A673 (cell line): ENCODE data around the gene NCOR1. TPM values are rescaled to one million over a fixed set of nuclear protein-coding genes. Genes with fewer than 3 reads are reported as not detected.
"Not testable (repeated sequence)": the region's sequence is repeated elsewhere in the genome, so short reads cannot be mapped to it uniquely, and the experiment has no call there.

ENCODE experiments used
- BruUV-seq: library from RNA; stranded (reverse); fragments of 400-500 nt; replicated peaks from 2 replicates; lab custom pipeline; 2021; lab: Mats Ljungman, UMichigan
- CTCF ChIA-PET: fragments of 300-600 bp; sonication (Branson Sonifier 250); formaldehyde crosslinking; loops from one replicate; lab custom pipeline; 2022; ENCODE audit warnings: antibody characterized with exemption; lab: Charles Lee
- POLR2A ChIA-PET: fragments of 300-600 bp; sonication (Branson Sonifier 250); formaldehyde crosslinking; loops from one replicate; lab custom pipeline; 2022; ENCODE audit warnings: antibody characterized with exemption; ENCODE audit not compliant: low non-redundant PET; lab: Charles Lee
- DNase-seq: peaks from one replicate; pipeline ENCODE4 v3.0.0-alpha.2; 2015; ENCODE audit warnings: low spot score
- H3K27ac ChIP-seq: fragments of 200-600 bp; sonication (generic); 2 replicates; pipeline ENCODE4 v1.5.1; 2016; ENCODE audit warnings: mixed run types, low read depth, mild to moderate bottlenecking, mixed read lengths, antibody characterized with exemption, low read length; ENCODE audit not compliant: poor library complexity, severe bottlenecking
- H3K27me3 ChIP-seq: fragments of 200-600 bp; sonication (generic); replicated peaks from 2 replicates; pipeline ENCODE4 v1.6.1; 2017; ENCODE audit warnings: mixed run types, low read depth, mild to moderate bottlenecking, mixed read lengths, antibody characterized with exemption, low read length; ENCODE audit not compliant: insufficient read depth, poor library complexity
- H3K36me3 ChIP-seq: fragments of 200-600 bp; sonication (generic); 2 replicates; pipeline ENCODE4 v1.6.1; 2016; ENCODE audit warnings: mixed run types, mild to moderate bottlenecking, mixed read lengths, antibody characterized with exemption, low read length; ENCODE audit not compliant: insufficient read depth, poor library complexity, severe bottlenecking
- H3K4me1 ChIP-seq: fragments of 200-600 bp; sonication (generic); 2 replicates; pipeline ENCODE4 v1.6.1; 2017; ENCODE audit warnings: mixed run types, mild to moderate bottlenecking, mixed read lengths, antibody characterized with exemption, low read length; ENCODE audit not compliant: insufficient read depth, poor library complexity, severe bottlenecking
- H3K4me3 ChIP-seq: fragments of 200-600 bp; sonication (generic); 2 replicates; pipeline ENCODE4 v1.5.1; 2016; ENCODE audit warnings: low read depth, mixed run types, mild to moderate bottlenecking, mixed read lengths, low read length; ENCODE audit not compliant: poor library complexity, severe bottlenecking
- H3K9me3 ChIP-seq: fragments of 200-600 bp; sonication (generic); 2 replicates; pipeline ENCODE4 v1.6.1; 2016; ENCODE audit warnings: mixed run types, low read depth, mild to moderate bottlenecking, mixed read lengths, antibody characterized with exemption, low read length; ENCODE audit not compliant: poor library complexity, severe bottlenecking
- EZH2 ChIP-seq: fragments of 200-600 bp; sonication (generic); IDR thresholded peaks from 2 replicates; pipeline ENCODE4 v1.6.1; 2017; ENCODE audit warnings: borderline replicate concordance, low read depth, mild to moderate bottlenecking, mixed read lengths, antibody characterized with exemption, low read length; ENCODE audit not compliant: poor library complexity, severe bottlenecking
- intact Hi-C: fragments of 100-400 bp; cut with micrococcal nuclease; formaldehyde crosslinking; loops from one replicate; pipeline ENCODE4 v1.10.0; 2022; ENCODE audit not compliant: unreplicated experiment
- total RNA-seq: library from RNA; stranded (reverse); gene quantifications from 2 replicates; pipeline ENCODE4 v1.2.3, GENCODE V29; 2021
- TF ChIP-seq, protein P1 (sequence below): fragments of 300-800, 200-600 bp; sonication (generic); conservative IDR thresholded peaks from 2 replicates; pipeline ENCODE4 v1.5.1; 2017; ENCODE audit warnings: low read depth, mild to moderate bottlenecking, antibody characterized with exemption, low read length, moderate library complexity, mixed read lengths

The NCOR1 gene
- total RNA-seq, 1 experiment from 2014 or later, result 150 TPM

DNA sequence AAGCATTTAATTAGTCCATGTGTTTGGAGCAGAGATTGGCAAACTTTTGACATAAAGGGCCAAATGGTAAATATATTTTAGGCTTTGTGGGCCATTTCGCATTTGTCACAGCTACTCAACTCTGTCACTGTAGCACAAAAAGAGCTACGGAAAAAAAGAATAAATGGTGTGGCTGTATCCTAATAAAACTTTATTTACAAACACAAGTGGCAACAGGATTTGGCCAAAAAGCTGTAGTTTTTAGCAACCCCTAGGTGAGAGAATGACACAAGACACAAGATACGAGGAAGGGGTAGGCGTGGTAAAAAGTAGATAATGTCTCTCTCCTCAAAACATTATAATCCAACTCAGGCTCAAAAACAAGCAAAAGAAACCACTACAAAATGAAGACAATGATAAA is 149.2 kb downstream of the NCOR1 start:
- CTCF ChIA-PET, result no interaction called here
- POLR2A ChIA-PET, result no interaction called here
- Histone ChIP-seq H3K9me3 (no peaks in the 10 kb centered on the region), H3K36me3 (peaks cover 64% of the 10 kb centered on the region), H3K27ac (no peak overlapping the region), H3K4me1 (no peaks in the 10 kb centered on the region), H3K27me3 (no peaks in the 10 kb centered on the region), H3K4me3 (no peak overlapping the region)
- intact Hi-C loops, result no loop called here
- no peak for DNase-seq
- BruUV-seq, result no TSS peak
- TF ChIP-seq, protein P1, sequence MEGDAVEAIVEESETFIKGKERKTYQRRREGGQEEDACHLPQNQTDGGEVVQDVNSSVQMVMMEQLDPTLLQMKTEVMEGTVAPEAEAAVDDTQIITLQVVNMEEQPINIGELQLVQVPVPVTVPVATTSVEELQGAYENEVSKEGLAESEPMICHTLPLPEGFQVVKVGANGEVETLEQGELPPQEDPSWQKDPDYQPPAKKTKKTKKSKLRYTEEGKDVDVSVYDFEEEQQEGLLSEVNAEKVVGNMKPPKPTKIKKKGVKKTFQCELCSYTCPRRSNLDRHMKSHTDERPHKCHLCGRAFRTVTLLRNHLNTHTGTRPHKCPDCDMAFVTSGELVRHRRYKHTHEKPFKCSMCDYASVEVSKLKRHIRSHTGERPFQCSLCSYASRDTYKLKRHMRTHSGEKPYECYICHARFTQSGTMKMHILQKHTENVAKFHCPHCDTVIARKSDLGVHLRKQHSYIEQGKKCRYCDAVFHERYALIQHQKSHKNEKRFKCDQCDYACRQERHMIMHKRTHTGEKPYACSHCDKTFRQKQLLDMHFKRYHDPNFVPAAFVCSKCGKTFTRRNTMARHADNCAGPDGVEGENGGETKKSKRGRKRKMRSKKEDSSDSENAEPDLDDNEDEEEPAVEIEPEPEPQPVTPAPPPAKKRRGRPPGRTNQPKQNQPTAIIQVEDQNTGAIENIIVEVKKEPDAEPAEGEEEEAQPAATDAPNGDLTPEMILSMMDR, result no peak
- TF ChIP-seq EZH2, result no peak

DNA sequence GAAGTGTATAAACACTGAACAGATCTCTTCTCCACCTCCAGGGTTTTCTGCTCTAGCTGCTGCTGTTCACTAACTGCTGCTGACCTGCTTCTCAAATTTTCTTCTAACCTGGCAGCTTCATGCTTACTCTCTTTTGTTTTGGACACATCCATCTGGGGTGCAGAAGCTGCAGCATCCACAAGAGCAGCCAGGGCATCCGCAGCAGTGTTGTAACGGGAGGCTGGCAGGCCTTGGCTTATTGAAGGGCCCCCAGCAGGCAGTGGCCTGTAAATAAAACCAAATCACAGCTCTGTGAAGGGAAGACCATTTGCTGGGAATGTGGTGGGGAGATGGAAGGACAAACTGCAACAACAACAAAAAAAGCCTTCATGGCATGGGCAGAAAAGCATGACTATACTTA is 153.7 kb downstream of the NCOR1 start:
- peaks cover 85% of the 10 kb centered on the region for H3K36me3 ChIP-seq
- no peak overlapping the region for H3K27ac ChIP-seq
- no peaks in the 10 kb centered on the region for H3K27me3 ChIP-seq
- ChIA-PET POLR2A (interaction anchor here (0.7 kb wide), 1 partner anchor 17 kb away, joined by 3 read pairs; no protein-coding TSS in a partner anchor), CTCF (no interaction called here)
- TF ChIP-seq EZH2, result no peak
- TF ChIP-seq, protein P1, result no peak
- intact Hi-C loops, result no loop called here
- DNase-seq, result no peak
- BruUV-seq, result TSS peak; percentile 28
- no peaks in the 10 kb centered on the region for H3K4me1 ChIP-seq
- H3K4me3 ChIP-seq, result no peak overlapping the region
- H3K9me3 ChIP-seq, result no peaks in the 10 kb centered on the region

DNA sequence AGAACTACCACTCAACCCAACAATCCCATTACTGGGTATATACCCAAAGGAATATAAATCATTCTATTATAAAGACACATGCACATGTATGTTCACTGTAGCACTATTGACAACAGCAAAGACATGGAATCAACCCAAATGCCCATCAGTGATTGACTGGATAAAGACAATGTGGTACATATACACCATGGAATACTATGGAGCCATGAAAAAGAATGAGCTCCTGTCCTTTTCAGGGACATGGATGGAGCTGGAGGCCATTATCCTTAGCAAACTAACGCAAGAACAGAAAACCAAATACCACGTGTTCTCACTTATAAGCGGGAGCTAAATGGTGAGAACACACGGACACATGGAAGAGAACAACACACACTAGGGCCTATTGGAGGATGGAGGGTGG is 160.2 kb downstream of the NCOR1 start:
- H3K4me1 ChIP-seq, H3K4me3 ChIP-seq, H3K27me3 ChIP-seq, POLR2A ChIA-PET, DNase-seq, BruUV-seq, H3K9me3 ChIP-seq, intact Hi-C loops, CTCF ChIA-PET, H3K27ac ChIP-seq: not testable (repeated sequence)
- H3K36me3 ChIP-seq, result peaks cover 42% of the 10 kb centered on the region

DNA sequence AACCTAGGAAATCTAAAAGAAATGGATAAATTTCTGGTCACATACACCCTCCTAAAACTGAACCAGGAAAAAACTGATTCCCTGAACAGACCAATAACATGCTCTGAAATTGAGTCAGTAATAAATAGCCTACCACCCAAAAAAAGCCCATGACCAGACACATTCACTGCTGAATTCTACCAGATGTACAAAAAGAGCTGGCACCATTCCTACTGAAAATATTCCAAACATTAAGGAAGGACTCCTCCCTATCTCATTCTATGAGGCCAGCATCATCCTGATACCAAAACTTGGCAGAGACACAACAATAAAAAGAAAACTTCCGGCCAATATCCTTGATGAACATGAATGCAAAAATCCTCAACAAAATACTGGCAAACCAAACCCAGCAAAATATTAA is 162.8 kb downstream of the NCOR1 start:
- intact Hi-C loops, result no loop called here
- Histone ChIP-seq H3K27me3 (no peaks in the 10 kb centered on the region), H3K27ac (no peak overlapping the region), H3K9me3 (no peaks in the 10 kb centered on the region), H3K4me3 (no peak overlapping the region), H3K36me3 (peaks cover 38% of the 10 kb centered on the region), H3K4me1 (no peaks in the 10 kb centered on the region)
- ChIA-PET CTCF (no interaction called here), POLR2A (no interaction called here)
- TF ChIP-seq, protein P1, result no peak
- no peak for TF ChIP-seq EZH2
- BruUV-seq, result no TSS peak
- DNase-seq, result no peak
